HG03139 (cell line): ENCODE results near the gene PNPLA7.

ENCODE experiments used
- ATAC-seq: cut with Tn5 transposase; IDR thresholded peaks from one replicate; pipeline ENCODE4 v1.9.1; 2021; ENCODE audit not compliant: unreplicated experiment

The PNPLA7 gene

DNA sequence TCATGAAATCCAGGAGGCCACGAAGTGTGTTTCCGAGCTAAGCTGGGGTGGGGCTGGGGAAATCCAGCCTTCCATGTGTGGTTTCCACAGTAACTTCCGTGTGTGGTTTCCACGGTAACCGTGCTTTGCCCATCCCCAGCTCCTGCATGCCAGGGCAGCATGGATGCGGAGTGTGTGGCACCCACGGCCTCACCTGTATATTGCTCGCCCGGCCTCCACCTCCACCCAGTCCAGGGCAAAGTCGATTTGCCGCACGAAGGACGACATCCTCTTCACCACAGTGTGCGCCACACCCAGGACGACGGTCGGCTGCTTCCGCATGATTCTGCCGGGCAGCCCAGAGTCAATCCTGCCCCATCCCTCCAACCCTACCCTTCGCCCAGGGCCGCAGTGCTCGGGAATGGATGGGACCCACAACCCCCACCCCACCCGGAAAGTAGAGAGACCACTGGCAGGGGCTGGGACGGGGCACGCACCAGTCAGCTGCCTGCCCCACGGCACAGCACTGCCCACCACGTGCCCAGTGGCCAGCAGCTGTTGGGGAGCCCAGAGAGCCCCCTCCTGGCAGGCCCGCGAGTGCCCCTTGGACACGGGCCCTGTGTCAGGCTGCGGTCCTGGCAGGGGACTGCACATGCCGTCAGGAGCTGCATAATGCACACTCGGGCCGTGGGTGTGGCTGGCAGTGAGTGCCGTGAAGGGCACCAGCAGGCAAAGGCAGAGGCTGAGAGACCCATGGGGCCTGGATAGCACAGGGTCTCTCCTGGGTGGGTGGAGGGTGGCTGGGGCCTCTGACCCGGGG, 52.1 kb downstream of the PNPLA7 start:
- no peak for ATAC-seq

DNA sequence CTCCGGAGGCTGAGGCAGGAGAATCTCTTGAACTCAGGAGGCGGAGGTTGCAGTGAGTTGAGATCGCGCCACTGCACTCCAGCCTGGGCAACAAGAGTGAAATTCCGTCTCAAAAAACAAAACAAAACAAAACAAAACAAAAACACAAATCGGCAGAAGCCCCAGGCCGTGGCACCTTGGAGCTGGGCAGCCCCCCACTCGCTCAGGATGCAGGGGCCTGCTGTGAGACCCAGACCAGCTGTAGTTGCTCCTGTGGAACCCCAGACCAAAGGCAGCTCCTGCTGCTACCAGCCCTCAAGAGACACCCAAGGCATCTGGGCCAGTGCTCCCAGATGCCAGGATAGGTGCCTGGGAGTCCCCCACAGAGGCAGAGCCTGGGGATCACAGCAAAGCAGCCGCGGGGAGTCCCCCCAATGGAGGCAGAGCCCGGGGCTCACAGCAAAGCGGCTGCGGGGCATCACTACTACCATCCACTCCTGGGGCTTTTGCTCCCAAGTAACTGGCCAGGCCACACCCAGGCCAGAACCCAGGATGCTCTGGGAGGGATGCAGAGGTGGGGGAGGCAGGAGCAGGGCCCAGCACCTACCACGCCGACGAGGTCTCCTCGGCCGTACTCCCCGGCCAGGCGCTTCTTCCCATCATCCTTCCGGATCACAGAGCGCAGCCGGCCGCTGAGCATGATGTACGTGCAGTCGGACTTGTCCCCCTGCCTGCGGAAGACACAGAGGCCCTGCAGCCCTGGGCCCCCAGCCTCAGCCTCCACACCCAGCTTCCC, 53.4 kb downstream of the PNPLA7 start:
- no peak for ATAC-seq

GRCh38 chr9:137494550-137495351, 55.5 kb downstream of the PNPLA7 start:
- ATAC-seq, result no peak

DNA sequence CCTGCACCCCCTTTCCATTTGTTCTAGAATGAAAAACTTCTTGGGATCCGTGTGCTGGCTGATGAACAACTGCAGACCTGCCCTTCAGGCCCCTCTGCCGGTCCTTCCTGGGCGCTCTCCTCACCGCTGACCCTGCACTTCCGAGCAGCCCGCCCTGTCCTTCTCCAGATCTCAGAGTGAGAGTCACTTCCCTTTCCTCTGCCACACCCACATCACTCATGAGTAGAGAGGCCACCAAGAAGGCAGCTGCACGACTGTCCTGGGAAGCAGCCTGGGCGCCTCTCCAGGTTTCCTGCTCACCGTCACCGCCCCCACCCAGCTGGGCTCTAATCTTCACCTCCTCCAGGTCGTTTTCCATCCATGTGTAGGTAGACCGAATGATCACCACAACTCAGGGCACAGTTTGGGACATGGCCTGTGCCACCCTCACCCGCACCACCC, 56.1 kb downstream of the PNPLA7 start:
- no peak for ATAC-seq

DNA sequence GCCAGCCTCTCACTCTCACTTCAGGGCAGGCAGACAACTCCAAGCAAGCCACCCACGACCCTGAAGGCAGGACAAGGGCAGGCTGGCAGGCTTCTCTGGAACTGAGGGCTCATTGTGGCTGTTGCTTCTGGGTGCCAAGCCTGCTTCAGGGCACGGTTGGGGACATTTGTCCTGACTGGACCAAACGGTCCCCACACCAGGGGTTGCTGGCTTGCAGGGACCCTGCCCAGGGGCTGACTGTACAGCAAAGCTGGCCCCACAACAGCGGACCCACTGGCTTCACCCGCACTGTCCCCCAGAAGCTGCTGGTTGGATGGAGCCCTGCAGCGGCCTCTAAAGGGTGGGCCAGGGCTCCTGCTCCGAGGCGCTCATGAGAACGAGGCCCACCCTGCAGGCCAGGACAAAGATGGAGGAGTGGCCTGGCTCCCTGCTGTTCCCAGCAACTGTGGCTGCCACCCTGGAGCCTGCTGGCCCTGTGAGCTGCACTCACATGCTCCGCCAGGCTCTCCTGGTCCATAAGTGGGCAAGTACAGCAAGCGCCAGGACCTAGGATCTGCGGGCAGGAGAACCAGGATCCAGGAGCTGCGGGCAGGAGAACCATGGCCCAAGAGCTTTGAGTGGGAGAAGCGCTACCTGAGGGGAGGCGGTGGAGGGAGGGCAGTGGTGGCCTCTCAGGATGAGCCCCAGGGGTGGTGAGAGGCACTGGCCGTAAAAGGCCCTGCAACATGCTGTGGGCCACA, 56.7 kb downstream of the PNPLA7 start:
- ATAC-seq, result no peak

GRCh38 chr9:137492464-137493363, 57.5 kb downstream of the PNPLA7 start:
- no peak for ATAC-seq

GRCh38 chr9:137491735-137492432, 58.3 kb downstream of the PNPLA7 start:
- no peak for ATAC-seq

- ATAC-seq, result no peak
These were observed 59.5 kb downstream of the PNPLA7 start for GRCh38 chr9:137490532-137491186.

DNA sequence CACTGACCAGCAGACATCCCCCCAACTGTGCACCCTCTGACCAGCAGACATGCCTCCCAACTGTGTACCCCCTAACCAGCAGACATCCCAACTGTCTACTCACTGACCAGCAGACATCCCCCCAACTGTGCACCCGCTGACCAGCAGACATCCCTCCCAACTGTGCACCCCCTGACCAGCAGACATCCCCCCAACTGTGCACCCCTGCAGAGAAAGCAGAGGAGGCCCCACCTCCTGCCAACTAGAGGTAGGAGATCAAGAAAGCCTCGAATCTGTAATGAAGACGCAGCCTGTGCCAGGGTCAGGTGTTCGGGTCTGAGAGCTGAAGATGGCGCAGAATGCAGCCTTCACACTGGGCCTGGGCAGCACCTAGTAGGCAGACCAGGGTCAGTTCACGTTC, 61.3 kb downstream of the PNPLA7 start:
- no peak for ATAC-seq

DNA sequence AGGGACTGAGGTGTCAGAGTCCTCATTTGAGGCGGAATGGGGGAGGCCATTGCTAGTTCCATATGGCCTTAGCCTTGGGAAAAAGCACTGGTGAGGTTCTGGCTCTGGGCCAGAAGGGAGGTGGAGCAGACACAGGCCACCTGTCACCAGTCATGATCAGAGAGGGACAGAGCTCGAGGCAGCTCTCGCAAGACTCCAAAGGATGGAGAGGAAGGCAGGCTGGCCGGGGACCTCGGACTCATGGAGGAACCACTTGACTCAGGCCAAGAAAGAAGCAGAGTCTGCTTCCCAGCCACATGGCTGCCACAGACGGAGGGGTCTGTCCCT, 61.9 kb downstream of the PNPLA7 start:
- ATAC-seq, result no peak

- ATAC-seq, result no peak
These were observed 62.5 kb downstream of the PNPLA7 start for GRCh38 chr9:137487454-137488326.

GRCh38 chr9:137486545-137487453, 63.4 kb downstream of the PNPLA7 start:
- ATAC-seq, result no peak

DNA sequence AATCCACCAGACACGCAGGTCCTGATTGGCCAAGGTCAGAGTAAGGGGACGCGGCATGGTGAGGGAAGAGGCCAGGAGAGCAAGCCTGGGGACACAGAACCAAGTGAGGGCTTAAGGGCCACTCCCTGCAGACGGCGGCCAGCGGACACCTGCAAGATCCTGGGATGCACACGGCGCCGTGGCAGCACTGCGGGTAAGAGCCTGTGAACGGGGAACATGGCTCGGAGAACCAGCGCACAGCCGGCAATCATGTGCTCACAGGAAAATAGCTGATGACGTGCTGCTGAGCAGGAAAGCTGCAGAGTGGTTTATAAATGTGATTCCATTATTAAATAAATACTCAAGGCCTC, 64.1 kb downstream of the PNPLA7 start:
- ATAC-seq, result no peak

DNA sequence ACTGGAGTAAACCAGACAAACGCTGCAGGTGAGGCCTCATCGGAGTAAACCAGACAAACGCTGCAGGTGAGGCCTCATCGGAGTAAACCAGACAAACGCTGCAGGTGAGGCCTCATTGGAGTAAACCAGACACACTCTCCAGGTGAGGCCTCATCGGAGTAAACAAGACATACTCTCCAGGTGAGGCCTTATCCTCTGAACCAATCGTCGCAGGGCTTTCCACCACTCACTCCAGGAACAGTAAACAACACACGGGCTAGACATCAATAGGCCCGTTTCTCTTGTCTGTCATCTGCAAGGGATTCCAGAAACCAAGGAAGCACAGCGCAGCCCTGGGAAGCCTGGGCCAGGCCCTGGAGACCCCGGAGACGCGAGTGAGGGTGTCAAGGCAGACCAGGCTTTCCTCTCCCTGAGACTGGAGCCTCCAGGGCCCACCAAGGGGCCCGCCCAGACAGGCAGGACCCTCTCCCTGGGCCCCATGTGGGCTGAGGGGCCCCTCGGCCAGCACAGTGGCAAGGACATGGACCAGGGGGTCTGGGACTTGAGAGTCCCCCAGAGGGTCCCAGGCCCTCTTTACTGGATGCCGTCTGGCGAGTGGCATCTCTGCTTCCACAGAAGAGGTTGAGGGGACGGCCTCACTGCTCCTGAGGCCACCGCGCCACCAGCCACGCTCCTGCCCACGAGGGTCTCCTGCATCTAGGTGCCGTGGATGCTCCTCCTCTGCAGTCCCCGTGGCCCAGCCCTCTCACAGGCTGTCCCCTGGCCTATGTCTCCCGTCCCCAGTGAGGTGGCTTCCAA, 64.7 kb downstream of the PNPLA7 start:
- no peak for ATAC-seq

GRCh38 chr9:137484551-137485315, 65.5 kb downstream of the PNPLA7 start:
- no peak for ATAC-seq
